Transverse colon (tissue), 4 donors: ENCODE measurements around the gene EFCAB11. TPM values are rescaled to one million over a fixed set of nuclear protein-coding genes. Genes with fewer than 3 reads are reported as not detected.
A peak's percentile ranks its signal among the peaks of the same experiment; 100 is the strongest.

Experiments used
- DNase-seq: peaks from one replicate; pipeline ENCODE4 v3.0.0-alpha.2; 2019
- H3K27ac ChIP-seq, 4 donors: fragments of 200-600 bp; sonication (generic); 2 replicates each; pipeline ENCODE4 v1.5.1; 2016 to 2018; ENCODE audit warnings: inconsistent platforms in 4 of 4
- H3K27me3 ChIP-seq: fragments of 200-600 bp; sonication (generic); 2 replicates; pipeline ENCODE4 v1.5.1; 2017; ENCODE audit warnings: inconsistent platforms
- H3K36me3 ChIP-seq, 4 donors: fragments of 200-600 bp; sonication (generic); 2 replicates each; pipeline ENCODE4 v1.5.1; 2017 to 2019; ENCODE audit warnings: inconsistent platforms in 4 of 4
- H3K4me1 ChIP-seq, 4 donors: fragments of 200-600 bp; sonication (generic); 2 replicates each; pipeline ENCODE4 v1.5.1; 2017 to 2020; ENCODE audit warnings: inconsistent platforms in 4 of 4
- H3K4me3 ChIP-seq, 4 donors: fragments of 200-600 bp; sonication (generic); 1 replicate in 1 of 4; 2 replicates in 3 of 4; pipeline versions ENCODE4 v1.5.1 to v1.6.1; 2017 to 2019; ENCODE audit warnings: inconsistent platforms in 4 of 4
- H3K9me3 ChIP-seq, 2 donors: fragments of 200-600 bp; sonication (generic); 2 replicates each; pipeline ENCODE4 v1.5.1; 2017 to 2019; ENCODE audit warnings: inconsistent platforms in 2 of 2
- EP300 ChIP-seq: sonication (generic); formaldehyde crosslinking; IDR thresholded peaks from one replicate; pipeline ENCODE4 v1.6.1; 2017; ENCODE audit warnings: antibody characterized with exemption, low read depth
- POLR2A ChIP-seq: fragments of 450-650 bp; IDR thresholded peaks from one replicate; pipeline ENCODE4 v1.6.1; 2016; ENCODE audit warnings: antibody characterized with exemption, mild to moderate bottlenecking, moderate library complexity
- POLR2AphosphoS5 ChIP-seq, 3 donors: sonication (generic); formaldehyde crosslinking; IDR thresholded peaks; one replicate each; pipeline ENCODE4 v1.6.1; 2016; ENCODE audit warnings: antibody characterized with exemption in 3 of 3
- WGBS, 2 donors: methylation state at CpG; one replicate each; pipeline ENCODE4 v1.1.5; 2018; ENCODE audit warnings: low coverage in 1 of 2; 5-methylcytosine and 5-hydroxymethylcytosine counted together
- in situ Hi-C, 4 donors: fragments of 200-750 bp; cut with MboI; loops; one replicate each; pipeline versions ENCODE4 v1.15.0 to v1.15.1; 2017; ENCODE audit warnings: low sequenced_read_pairs in 3 of 4, low pct_ligation_motif_present in 1 of 4, low pct_unique_long_range_greater_than_20kb in 1 of 4
- intact Hi-C: fragments of 100-400 bp; cut with DNase I; formaldehyde crosslinking; loops from one replicate; pipeline ENCODE4 v1.15.1; 2023; ENCODE audit warnings: low total_unique reads
- total RNA-seq, 4 donors: library from RNA; depleted of rRNA; stranded (reverse); fragments of >200 nt; gene quantifications; one replicate each; pipeline ENCODE4 v1.1.0, GENCODE V29; 2016
- TF ChIP-seq, protein P1 (sequence below), 5 experiments: fragments of 200-600 bp in 3 of 5; fragments of 450-650 bp in 2 of 5; sonication (generic) in 3 of 5; IDR thresholded peaks; 1 replicate in 2 of 5; 2 replicates in 3 of 5; pipeline ENCODE4 v1.5.1; 2016 to 2017; ENCODE audit warnings: antibody characterized with exemption in 5 of 5, inconsistent platforms in 3 of 5, mild to moderate bottlenecking in 2 of 5, moderate library complexity in 1 of 5

EFCAB11 gene
- total RNA-seq, 4 donors from 2014 or later = 6.0 to 6.7 TPM; not detected in 2

DNA sequence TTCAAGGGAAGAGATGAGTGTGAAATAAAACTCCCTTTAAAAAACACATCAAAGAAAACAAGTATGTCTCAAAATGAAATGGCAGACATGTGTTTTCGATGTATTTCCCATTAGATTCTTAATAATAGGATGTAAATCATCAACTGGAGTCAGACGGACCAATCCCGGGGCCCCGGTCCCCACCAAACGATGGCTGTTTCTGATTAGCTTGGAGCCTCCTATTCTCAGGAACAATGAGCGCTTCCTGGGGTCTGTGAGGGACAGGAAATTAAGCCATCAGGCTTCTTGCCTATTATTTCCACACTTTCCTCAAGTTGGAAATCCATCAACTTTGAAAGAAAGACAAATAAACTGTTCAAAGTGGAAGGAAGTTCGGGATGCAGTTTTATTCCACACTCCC is 179.4 kb downstream of the EFCAB11 start:
- intact Hi-C loops = no loop called here
- 90 to 91% methylated on average over 5 to 7 of the region's 7 CpGs for WGBS, 2 donors

DNA sequence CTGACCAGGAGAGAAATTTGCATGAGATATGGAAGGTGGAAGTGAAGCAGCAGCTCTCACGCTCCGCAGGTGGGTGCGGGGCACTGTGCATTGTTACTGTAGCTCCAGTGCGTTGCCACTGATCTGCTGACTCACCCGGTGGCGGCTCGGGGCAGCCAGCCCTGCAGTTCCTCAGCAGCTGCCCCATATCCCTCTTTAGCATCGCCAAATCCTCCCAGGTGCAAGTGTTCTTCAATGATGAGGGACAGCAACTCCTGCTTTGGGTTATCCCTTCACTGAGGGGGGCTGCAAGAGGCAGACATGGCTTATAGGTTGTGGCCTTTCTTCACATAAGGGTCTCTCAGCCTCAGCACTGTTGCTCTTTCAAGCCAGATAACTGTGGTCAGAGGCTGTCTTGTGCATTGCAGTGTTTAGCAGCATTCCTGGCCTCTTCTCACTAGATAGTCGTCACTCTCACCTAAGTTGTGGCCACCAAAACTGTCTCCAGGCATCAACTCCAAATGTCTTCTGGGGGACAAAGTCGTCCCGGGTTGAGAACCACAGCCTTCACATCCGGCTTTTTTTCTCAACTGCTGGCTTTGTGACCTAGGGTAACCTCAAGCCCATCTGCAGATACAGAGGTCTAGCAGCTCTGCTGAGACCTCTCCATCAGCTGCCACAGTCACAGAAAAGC is 180.8 kb downstream of the EFCAB11 start:
- H3K9me3 ChIP-seq = no peaks in the 10 kb centered on the region
- in situ Hi-C loops = loop anchor here in 2 of 4 donors (5.0 to 25.0 kb wide), 3 partner anchors 586 to 736 kb away; no protein-coding TSS in a partner anchor
- H3K36me3 ChIP-seq = no peaks in the 10 kb centered on the region
- WGBS, 2 donors = 46 to 50% methylated on average over 4 to 12 of the region's 12 CpGs
- intact Hi-C loops = no loop called here
- TF ChIP-seq EP300 (no peak), POLR2AphosphoS5 (IDR thresholded peaks at IDR 0.05) (no peak), POLR2A (no peak)
- TF ChIP-seq, protein P1, sequence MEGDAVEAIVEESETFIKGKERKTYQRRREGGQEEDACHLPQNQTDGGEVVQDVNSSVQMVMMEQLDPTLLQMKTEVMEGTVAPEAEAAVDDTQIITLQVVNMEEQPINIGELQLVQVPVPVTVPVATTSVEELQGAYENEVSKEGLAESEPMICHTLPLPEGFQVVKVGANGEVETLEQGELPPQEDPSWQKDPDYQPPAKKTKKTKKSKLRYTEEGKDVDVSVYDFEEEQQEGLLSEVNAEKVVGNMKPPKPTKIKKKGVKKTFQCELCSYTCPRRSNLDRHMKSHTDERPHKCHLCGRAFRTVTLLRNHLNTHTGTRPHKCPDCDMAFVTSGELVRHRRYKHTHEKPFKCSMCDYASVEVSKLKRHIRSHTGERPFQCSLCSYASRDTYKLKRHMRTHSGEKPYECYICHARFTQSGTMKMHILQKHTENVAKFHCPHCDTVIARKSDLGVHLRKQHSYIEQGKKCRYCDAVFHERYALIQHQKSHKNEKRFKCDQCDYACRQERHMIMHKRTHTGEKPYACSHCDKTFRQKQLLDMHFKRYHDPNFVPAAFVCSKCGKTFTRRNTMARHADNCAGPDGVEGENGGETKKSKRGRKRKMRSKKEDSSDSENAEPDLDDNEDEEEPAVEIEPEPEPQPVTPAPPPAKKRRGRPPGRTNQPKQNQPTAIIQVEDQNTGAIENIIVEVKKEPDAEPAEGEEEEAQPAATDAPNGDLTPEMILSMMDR (IDR thresholded peaks at IDR 0.05) = no peak
- peaks cover 0 to 4% (median 0%) of the 10 kb centered on the region in 4 donors for H3K4me1 ChIP-seq
- no peak overlapping the region for H3K4me3 ChIP-seq
- peak overlapping the region in 1 of 4 donors; percentile 34 for H3K27ac ChIP-seq
- no peaks in the 10 kb centered on the region for H3K27me3 ChIP-seq
- peak; percentile 53 for DNase-seq

More for the DNA sequence above, 179.4 kb downstream of the EFCAB11 start:
- no peaks in the 10 kb centered on the region for H3K9me3 ChIP-seq
- H3K27me3 ChIP-seq = no peaks in the 10 kb centered on the region
- TF ChIP-seq, protein P1 (IDR thresholded peaks at IDR 0.05) = no peak
- no peak for TF ChIP-seq POLR2A
- no peak for TF ChIP-seq EP300
- TF ChIP-seq POLR2AphosphoS5 (IDR thresholded peaks at IDR 0.05) = no peak
- H3K27ac ChIP-seq = no peak overlapping the region
- H3K4me1 ChIP-seq = peaks cover 0 to 4% (median 0%) of the 10 kb centered on the region in 4 donors
- no peak overlapping the region for H3K4me3 ChIP-seq
- no peak for DNase-seq
- no peaks in the 10 kb centered on the region for H3K36me3 ChIP-seq
- in situ Hi-C loops = no loop called here

DNA sequence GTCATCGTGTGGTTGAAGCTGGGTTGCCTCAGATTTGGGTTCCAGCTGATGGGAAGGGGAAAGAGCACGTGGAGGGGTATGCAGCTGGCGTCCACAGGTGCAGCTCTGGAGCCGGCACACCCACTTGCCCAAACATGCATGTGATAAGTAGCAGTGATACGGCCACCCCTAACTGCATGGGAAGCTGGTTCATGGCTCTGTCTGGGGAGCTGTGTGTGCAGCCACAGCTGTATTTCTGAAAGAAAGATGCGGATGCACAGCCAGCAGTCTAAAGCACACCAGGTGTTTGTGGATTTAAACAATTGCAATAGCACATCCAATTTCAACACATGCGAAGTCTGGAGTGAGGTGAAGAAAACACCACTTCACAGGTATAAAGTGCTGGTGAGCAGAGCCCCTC is 181.4 kb downstream of the EFCAB11 start:
- H3K9me3 ChIP-seq = no peaks in the 10 kb centered on the region
- H3K27me3 ChIP-seq = no peaks in the 10 kb centered on the region
- H3K4me1 ChIP-seq = peaks cover 0 to 4% (median 0%) of the 10 kb centered on the region in 4 donors
- peak overlapping the region in 1 of 4 donors; percentile 34 for H3K27ac ChIP-seq
- intact Hi-C loops = no loop called here
- no peak for DNase-seq
- WGBS, 2 donors = 73 to 82% methylated on average over 2 to 7 of the region's 7 CpGs
- no peak overlapping the region for H3K4me3 ChIP-seq
- no peak for TF ChIP-seq POLR2AphosphoS5 (IDR thresholded peaks at IDR 0.05)
- no peak for TF ChIP-seq POLR2A
- TF ChIP-seq, protein P1 (IDR thresholded peaks at IDR 0.05) = no peak
- no peak for TF ChIP-seq EP300
- in situ Hi-C loops = loop anchor here in 2 of 4 donors (5.0 to 25.0 kb wide), 3 partner anchors 586 to 736 kb away; no protein-coding TSS in a partner anchor
- no peaks in the 10 kb centered on the region for H3K36me3 ChIP-seq

DNA sequence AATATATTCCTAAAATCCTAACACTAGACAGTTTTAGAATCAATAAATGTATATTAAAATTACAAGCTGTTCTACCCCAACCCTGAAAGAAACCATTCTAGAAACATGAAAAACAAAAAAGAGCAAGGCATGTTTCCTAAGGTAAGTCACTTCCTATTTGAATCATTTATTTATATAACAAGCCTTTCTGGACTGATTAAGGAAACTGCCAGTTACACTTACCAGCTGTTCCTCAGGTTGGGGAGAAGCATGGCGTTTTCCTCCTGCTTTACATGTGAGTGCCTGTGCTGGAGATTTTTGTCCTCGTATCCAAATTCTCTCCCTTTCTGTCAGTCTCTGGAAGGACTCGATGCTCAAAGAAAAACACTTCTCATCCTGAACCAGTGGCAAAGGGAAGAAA is 183.3 kb downstream of the EFCAB11 start:
- 60% methylated on average over 3 of the region's 3 CpGs; no CpG with 5 or more reads in 1 of the 2 donors for WGBS, 2 donors
- TF ChIP-seq POLR2A (no peak), POLR2AphosphoS5 (IDR thresholded peaks at IDR 0.05) (no peak), EP300 (no peak)
- TF ChIP-seq, protein P1 (IDR thresholded peaks at IDR 0.05) = no peak
- intact Hi-C loops = no loop called here
- Histone ChIP-seq H3K36me3 (no peaks in the 10 kb centered on the region), H3K4me3 (no peak overlapping the region), H3K27ac (no peak overlapping the region), H3K4me1 (peaks cover 0 to 4% (median 0%) of the 10 kb centered on the region in 4 donors), H3K9me3 (no peaks in the 10 kb centered on the region), H3K27me3 (no peaks in the 10 kb centered on the region)
- no peak for DNase-seq
- in situ Hi-C loops = loop anchor here in 2 of 4 donors (5.0 to 25.0 kb wide), 3 partner anchors 584 to 734 kb away; no protein-coding TSS in a partner anchor
